Pancreas (tissue), 10 donors: ENCODE results near the gene LRFN2. TPM values are rescaled to one million over a fixed set of nuclear protein-coding genes. Genes with fewer than 3 reads are reported as not detected.

Experiments
- ATAC-seq, 4 donors: fragments of 200-7000 bp; cut with Tn5 transposase; one replicate each; pipeline versions ENCODE4 v1.8.0 to v1.9.1; 2020; ENCODE audit warnings: mild to moderate bottlenecking in 4 of 4, moderate library complexity in 4 of 4
- DNase-seq, 6 donors: peaks; one replicate each; pipeline ENCODE4 v3.0.0-alpha.2; 2020
- FAIRE-seq: peaks from 2 replicates; lab custom pipeline; 2012; peaks lifted over from hg19 to GRCh38; lab: Jason Lieb, UNC
- H3K27ac ChIP-seq, 4 donors: fragments of 200-600 bp; sonication (generic); 1 replicate in 3 of 4; 2 replicates in 1 of 4; pipeline versions ENCODE4 v1.5.0 to v1.8.0; 2020
- H3K27me3 ChIP-seq, 4 donors: fragments of 200-600 bp; one replicate each; pipeline ENCODE4 v1.8.0; 2021
- H3K36me3 ChIP-seq, 3 donors: fragments of 200-600 bp; sonication (generic) in 1 of 3; one replicate each; pipeline versions ENCODE4 v1.5.0 to v1.8.0; 2020 to 2021
- H3K4me1 ChIP-seq, 3 donors: fragments of 200-600 bp; one replicate each; pipeline ENCODE4 v1.8.0; 2021
- H3K4me3 ChIP-seq, 4 donors: fragments of 200-600 bp; sonication (generic) in 2 of 4; one replicate each; pipeline versions ENCODE4 v1.5.0 to v1.8.0; 2020 to 2021
- H3K9me3 ChIP-seq, 4 donors: fragments of 200-600 bp; one replicate each; pipeline ENCODE4 v1.8.0; 2021
- WGBS, 2 donors: extraction: QIAGEN DNeasy Blood & Tissue Kit; methylation state at CpG; one replicate each; pipeline ENCODE4 v1.1.7; 2013; 5-methylcytosine and 5-hydroxymethylcytosine counted together
- intact Hi-C, 3 donors: fragments of 100-400 bp; cut with DNase I; formaldehyde crosslinking; loops; one replicate each; pipeline versions ENCODE4 v1.11.1 to v1.14.2; 2022
- polyA plus RNA-seq, 2 donors: library from polyadenylated mRNA; stranded (reverse); fragments of 200-250 nt; gene quantifications; one replicate each; pipeline ENCODE4 v1.2.3, GENCODE V29; 2013
- total RNA-seq, 6 donors: library from RNA; stranded (reverse); fragmentation: NEBNext Ultra II Directional in 4 of 6; extraction: Animal tissue kit (Norgen Biotek cat#: 25700) in 4 of 6; gene quantifications; one replicate each; pipeline versions ENCODE4 v1.2.1 to v1.2.4, GENCODE V29; 2021 to 2023
- TF ChIP-seq, protein P1 (sequence below), 4 donors: fragments of 200-600 bp; sonication (generic) in 3 of 4; IDR thresholded peaks; one replicate each; pipeline versions ENCODE4 v1.5.0 to v1.8.0; 2021; ENCODE audit warnings: antibody characterized with exemption in 4 of 4
- donor health status: healthy with polysubstance abuse.
- donor health status: DM: no; HTN: no; CAD: no; lungs with moderate emphysema.
- donor health status: DM: no; HTN: no; CAD: no.
- donor health status: control.
- donor health status: control.
- donor health status: Bipolar disorder and iron deficiency.
- donor health status: DM: yes; HTN: yes; CAD: no.
- donor health status: DM: no; HTN: no; CAD: no.
- donor health status: DM: no; HTN: no; CAD: no.
- donor health status: DM: yes; HTN: yes; CAD: no.

LRFN2 gene
- total and polyA plus RNA-seq, 8 donors = 0.22 to 1.5 (median 0.54) TPM

DNA sequence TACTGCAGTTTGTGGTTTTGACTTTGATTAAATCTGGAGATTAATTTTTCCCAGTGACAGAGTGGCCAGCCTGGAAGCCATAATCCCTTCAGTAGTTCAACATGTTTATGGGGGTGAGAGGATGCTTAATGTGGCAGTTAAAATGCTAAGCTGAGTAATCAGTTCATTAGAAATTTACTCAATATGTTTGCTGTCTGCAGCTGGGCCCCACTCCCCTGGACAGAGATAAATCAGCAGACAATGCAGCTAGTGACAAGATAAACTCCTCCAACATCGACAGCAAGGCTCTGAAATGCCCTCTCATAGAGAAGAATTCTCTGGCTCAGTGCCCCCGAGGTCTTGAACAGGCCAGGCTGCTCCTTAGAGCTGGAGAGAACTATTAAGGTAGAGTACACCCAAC lies 101.9 kb downstream of the LRFN2 start:
- FAIRE-seq (no peak), ATAC-seq (no peak), DNase-seq (no peak)
- Histone ChIP-seq H3K9me3 (no peaks in the 10 kb centered on the region), H3K4me1 (no peaks in the 10 kb centered on the region), H3K27ac (no peak overlapping the region), H3K27me3 (no peaks in the 10 kb centered on the region), H3K4me3 (no peak overlapping the region), H3K36me3 (no peaks in the 10 kb centered on the region)
- WGBS, 2 donors = 16 to 25% methylated on average over 2 of the region's 2 CpGs
- intact Hi-C loops = no loop called here
- TF ChIP-seq, protein P1, sequence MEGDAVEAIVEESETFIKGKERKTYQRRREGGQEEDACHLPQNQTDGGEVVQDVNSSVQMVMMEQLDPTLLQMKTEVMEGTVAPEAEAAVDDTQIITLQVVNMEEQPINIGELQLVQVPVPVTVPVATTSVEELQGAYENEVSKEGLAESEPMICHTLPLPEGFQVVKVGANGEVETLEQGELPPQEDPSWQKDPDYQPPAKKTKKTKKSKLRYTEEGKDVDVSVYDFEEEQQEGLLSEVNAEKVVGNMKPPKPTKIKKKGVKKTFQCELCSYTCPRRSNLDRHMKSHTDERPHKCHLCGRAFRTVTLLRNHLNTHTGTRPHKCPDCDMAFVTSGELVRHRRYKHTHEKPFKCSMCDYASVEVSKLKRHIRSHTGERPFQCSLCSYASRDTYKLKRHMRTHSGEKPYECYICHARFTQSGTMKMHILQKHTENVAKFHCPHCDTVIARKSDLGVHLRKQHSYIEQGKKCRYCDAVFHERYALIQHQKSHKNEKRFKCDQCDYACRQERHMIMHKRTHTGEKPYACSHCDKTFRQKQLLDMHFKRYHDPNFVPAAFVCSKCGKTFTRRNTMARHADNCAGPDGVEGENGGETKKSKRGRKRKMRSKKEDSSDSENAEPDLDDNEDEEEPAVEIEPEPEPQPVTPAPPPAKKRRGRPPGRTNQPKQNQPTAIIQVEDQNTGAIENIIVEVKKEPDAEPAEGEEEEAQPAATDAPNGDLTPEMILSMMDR (IDR thresholded peaks at IDR 0.05) = no peak

GRCh38 chr6:40484066-40484465 lies 103.1 kb downstream of the LRFN2 start:
- intact Hi-C loops = no loop called here
- no peaks in the 10 kb centered on the region for H3K9me3 ChIP-seq
- no peaks in the 10 kb centered on the region for H3K4me1 ChIP-seq
- H3K27ac ChIP-seq = no peak overlapping the region
- no peaks in the 10 kb centered on the region for H3K36me3 ChIP-seq
- TF ChIP-seq, protein P1 (IDR thresholded peaks at IDR 0.05) = no peak
- no peak for FAIRE-seq
- H3K4me3 ChIP-seq = no peak overlapping the region
- no peak for DNase-seq
- no peak for ATAC-seq
- no peaks in the 10 kb centered on the region for H3K27me3 ChIP-seq
- 82 to 92% methylated on average over 7 of the region's 7 CpGs for WGBS, 2 donors

GRCh38 chr6:40482532-40482931 lies 104.6 kb downstream of the LRFN2 start:
- DNase-seq (no peak), FAIRE-seq (no peak), ATAC-seq (no peak)
- 70 to 72% methylated on average over 7 of the region's 7 CpGs for WGBS, 2 donors
- Histone ChIP-seq H3K4me3 (no peak overlapping the region), H3K27me3 (no peaks in the 10 kb centered on the region), H3K27ac (no peak overlapping the region), H3K9me3 (no peaks in the 10 kb centered on the region), H3K36me3 (no peaks in the 10 kb centered on the region), H3K4me1 (no peaks in the 10 kb centered on the region)
- TF ChIP-seq, protein P1 (IDR thresholded peaks at IDR 0.05) = no peak
- intact Hi-C loops = no loop called here

DNA sequence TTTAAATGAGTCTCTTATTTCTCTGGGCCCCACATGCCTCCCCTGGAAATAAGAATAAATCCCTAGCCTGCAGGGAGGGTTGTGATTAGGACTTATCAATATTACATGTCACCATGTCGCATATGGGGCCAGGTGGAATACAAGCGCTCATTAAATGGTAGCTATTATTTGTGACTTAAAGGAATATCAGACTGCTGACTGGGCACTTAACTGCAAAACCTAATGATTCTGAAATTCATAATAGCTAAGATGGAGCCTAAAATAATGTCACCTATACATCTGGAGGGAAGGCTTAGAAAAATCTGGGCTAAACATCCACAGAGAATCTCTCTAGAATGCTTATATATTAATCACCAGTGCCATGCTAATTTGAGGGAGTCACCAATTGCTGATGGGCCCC lies 106.5 kb downstream of the LRFN2 start:
- Histone ChIP-seq H3K4me1 (no peaks in the 10 kb centered on the region), H3K27ac (no peak overlapping the region), H3K27me3 (no peaks in the 10 kb centered on the region), H3K4me3 (no peak overlapping the region), H3K9me3 (no peaks in the 10 kb centered on the region), H3K36me3 (no peaks in the 10 kb centered on the region)
- FAIRE-seq = no peak
- TF ChIP-seq, protein P1 (IDR thresholded peaks at IDR 0.05) = no peak
- DNase-seq = no peak
- WGBS, 2 donors = 91 to 93% methylated on average over 2 of the region's 2 CpGs
- ATAC-seq = no peak
- intact Hi-C loops = no loop called here

DNA sequence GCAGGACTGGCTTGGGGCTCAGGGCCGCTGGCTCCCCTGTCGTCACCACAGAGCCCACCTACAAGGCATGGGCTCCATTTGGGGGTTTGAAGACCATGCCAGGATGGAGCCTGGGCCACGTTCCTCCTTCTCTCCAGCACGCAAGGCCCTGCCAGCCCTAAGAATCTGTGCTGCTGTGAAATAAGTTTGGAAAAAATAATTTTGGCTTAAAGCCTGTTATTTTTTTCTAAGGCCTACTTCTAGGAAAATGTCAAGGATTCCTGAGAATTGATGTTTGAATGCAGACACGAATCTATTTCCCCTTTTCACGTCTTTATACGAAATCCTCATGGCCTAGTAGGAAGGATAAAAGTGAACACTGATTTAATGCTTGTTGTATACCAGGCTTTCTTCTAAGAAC lies 107.5 kb downstream of the LRFN2 start:
- 79 to 83% methylated on average over 7 of the region's 7 CpGs for WGBS, 2 donors
- intact Hi-C loops = no loop called here
- DNase-seq (no peak), ATAC-seq (no peak), FAIRE-seq (no peak)
- H3K27ac ChIP-seq = no peak overlapping the region
- no peaks in the 10 kb centered on the region for H3K36me3 ChIP-seq
- no peaks in the 10 kb centered on the region for H3K4me1 ChIP-seq
- TF ChIP-seq, protein P1 (IDR thresholded peaks at IDR 0.05) = no peak
- H3K9me3 ChIP-seq = no peaks in the 10 kb centered on the region
- no peak overlapping the region for H3K4me3 ChIP-seq
- no peaks in the 10 kb centered on the region for H3K27me3 ChIP-seq
